Fibroblast of skin of left biceps (primary cell): ENCODE measurements around the gene CFAP91.
"Not testable (repeated sequence)": the region's sequence is repeated elsewhere in the genome, so short reads cannot be mapped to it uniquely, and the experiment has no call there.

Source experiments
- DNase-seq, 2 experiments: peaks; one replicate each; pipeline ENCODE4 v3.0.0-alpha.2; 2013; ENCODE audit warnings: low read depth in 2 of 2

The CFAP91 gene

DNA sequence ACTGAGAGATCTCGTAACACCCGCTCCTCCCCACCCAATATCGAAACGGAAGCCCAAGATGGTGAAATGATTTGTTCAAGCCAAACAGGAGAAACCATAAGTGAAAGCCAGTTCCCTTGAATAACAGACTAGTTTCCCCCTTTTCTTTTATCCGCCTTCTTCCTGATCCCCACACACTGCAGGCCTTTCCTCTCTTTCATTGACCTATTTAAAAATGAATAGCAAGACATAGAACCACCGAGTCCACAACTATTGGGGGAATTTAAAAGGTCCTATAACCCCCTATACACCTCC, 25.2 kb upstream of the CFAP91 start:
- no peak for DNase-seq

DNA sequence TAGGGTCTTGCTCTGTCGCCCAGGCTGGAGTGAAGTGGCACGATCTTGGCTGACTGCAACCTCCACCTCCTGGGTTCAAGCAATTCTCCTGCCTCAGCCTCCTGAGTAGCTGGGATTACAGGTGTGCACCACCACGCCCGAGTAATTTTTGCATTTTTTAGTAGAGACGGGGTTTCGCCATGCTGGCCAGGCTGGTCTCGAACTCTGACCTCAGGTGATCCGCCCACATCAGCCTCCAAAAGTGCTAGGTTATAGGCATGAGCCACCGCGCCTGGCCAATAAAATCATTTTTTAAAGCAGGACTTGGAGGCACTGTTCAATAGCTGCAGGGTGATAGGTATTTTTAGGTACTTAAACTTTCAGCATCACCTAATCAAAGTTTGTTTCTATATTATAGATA, 24.6 kb upstream of the CFAP91 start:
- not testable (repeated sequence) for DNase-seq

DNA sequence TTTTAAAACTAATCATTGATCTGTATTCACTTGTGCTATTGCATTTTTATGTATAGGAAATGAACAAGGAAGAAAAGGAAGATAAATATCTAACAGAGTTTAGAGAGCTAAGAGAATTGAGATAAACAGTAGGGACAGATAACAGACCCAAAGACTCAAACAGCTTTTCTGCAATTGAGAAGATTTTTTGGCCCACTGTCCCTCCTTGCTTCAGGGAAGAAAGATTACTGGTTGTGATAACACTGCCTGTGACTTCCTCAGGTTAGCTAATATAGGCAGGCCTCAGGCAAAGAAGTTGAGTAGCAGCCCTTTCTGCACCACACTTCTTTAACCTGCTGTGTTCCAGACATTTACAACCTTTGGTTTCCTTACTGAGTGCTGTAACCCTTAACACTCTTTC, 22.9 kb upstream of the CFAP91 start:
- DNase-seq: no peak

DNA sequence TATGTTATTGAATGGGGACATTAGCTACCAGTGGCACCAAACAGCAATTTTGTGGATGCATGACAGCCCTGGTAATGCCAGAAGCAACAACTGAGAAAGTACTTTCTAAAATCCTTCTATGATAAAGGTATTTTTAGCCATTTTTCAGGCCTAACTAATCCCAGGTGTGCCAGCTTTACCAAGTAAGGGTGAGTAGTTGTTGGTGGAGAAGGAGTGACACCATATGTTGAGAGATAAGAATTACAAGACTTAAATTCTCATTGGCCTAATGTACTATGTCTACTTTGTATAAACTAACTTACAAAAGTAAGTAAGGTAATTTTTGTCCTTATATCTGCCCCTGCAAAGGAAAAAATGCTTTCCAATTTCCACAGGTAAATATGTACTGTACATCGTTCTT, 21.5 kb upstream of the CFAP91 start:
- peak in 1 of 2 experiments; percentile 33 for DNase-seq

DNA sequence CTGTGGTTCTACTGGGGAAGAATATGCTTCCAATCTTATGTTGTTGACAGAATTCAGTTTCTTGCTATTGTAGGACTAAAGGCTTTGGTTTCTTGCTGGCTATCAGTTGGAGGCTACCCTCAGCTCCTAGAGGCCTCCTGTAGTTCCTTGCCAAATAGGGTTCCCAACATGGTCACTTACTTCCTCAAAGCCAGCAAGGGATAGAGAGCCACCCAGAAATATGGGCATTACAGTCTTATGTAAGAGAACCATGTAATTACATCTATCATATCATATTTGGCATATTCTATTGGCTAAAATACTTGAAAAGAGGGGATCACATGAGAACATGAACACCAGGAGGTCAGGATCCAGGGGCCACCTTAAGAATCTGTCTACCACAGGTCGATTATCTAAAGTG, 19.4 kb upstream of the CFAP91 start:
- no peak for DNase-seq

DNA sequence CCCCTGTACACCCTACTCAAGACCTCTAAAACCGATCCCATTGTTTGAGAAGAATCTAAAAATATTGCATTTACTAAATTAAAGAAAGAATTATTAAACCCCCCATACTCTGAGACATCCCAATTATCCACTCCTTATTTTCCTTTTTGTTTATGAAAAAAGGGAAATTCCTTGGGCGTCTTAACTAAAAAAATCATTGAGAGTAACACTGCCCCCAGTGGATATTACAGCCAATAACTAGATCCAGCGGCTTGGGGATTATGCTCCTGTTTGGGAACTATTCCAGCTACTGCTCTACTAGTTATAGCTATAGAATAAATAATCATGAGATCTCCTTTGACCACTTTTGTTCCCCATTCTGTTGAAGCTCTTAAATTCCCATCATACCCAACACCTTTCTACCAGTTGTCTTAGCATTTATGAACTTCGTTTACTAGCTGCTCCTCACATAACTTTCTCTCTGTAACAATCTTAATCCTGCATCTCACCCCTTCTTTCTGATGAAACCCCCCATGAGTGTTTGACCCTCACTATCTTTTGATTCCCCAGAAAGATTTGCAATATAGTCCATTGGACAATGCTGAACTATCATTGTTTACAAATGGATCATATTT, 12.7 kb upstream of the CFAP91 start:
- no peak for DNase-seq

DNA sequence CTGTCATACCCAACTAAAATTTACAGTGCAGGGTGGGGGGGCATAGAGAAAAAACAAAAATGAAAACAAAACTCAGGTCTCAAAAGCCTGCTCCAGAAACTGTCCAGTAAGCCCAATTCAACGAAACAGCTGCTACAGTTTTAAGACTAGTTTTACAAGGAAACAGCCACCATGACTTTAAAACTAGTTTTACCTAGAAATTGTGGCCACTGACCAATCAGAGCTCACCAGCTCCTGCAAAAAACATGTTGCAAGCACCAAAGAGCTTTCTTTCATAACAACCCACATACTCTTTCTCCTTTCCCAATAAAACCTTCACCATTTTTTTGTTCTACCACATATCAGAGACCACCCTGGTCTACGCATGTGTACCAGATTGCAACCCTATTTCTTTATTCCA, 7.3 kb upstream of the CFAP91 start:
- DNase-seq: no peak

DNA sequence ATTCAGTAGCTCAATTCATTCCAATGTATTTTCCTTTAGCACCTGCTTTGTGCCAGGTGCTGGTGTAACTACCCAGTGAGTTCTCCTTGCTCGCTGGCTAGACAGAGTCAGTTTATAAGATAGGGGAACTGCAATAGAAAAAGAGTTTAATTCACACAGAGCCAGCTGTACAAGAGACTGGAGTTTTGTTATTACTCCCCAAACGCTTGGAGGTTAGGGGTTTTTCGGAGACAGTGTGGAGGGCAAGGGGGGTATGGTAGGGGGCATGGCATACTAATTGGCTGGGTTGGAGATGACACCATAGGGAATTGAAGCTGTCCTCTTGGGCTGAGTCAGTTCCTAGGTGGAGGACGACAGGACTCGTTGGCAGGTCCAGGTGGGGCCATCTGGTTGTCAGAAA, 5.4 kb upstream of the CFAP91 start:
- no peak for DNase-seq

DNA sequence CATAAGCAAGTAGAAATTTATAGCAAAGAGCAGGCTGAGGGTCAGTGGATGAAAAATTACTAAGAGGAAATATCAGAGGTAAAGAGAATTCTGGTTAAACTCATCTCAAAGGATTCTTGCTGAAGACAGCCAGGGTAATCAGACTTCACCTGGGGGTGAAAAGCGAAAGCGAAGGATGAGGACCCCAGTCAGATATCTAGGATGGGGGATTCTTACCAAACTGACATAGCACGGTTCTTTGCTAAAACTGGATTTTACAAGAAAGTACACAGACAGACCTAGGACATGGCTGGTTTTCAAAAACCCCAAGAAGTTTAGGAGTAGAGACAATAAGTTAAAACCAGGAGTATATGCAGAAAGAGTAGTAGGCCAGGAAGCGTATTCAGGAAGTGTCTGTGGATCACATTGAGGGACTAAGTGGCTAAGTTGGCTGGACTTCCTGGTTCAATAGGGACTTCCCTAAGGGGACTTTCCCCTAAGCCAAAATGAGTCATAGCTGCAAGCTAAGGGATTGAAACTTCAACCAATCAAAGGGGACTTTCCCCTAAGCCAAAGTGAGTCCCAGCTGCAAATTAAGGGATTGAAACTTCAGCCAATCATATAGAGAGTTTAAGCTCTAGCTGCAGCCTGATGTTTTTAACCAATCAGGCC, 2.4 kb upstream of the CFAP91 start:
- no peak for DNase-seq

DNA sequence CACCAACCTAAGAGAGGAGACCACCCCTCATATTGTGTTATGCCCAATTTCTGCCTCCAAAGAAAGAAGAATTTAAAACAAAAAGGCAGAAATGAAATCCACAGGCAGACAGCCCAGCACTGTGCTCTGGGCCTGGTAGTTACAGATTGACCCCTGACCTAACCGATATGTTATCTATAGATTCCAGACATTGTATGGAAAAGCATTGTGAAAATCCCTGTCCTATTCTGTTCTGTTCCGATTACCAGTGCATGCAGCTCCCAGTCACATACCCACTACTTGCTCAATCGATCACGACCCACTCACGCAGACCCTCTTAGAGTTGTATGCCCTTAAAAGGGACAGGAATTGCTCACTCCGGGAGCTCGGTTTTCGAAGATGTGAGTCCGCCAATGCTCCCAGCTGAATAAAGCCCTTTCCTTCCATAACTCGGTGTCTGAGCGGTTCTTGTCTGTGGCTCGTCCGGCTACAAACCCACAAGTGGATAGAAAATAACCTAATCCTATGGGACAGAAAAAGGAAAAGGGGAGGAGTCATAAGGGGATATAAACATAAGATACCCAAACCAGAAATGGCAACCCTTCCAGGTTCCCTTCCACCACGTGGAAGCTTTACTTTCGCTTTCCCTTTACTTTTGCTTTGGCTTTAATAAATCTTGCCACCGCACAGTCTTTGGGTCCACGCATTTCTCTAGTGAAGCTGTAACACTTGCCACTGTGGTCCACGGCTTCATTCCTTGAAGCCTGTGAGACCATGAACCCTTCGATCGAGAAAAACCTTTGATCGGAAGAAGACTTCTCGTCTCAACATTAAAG, 1.7 kb upstream of the CFAP91 start:
- DNase-seq: no peak

DNA sequence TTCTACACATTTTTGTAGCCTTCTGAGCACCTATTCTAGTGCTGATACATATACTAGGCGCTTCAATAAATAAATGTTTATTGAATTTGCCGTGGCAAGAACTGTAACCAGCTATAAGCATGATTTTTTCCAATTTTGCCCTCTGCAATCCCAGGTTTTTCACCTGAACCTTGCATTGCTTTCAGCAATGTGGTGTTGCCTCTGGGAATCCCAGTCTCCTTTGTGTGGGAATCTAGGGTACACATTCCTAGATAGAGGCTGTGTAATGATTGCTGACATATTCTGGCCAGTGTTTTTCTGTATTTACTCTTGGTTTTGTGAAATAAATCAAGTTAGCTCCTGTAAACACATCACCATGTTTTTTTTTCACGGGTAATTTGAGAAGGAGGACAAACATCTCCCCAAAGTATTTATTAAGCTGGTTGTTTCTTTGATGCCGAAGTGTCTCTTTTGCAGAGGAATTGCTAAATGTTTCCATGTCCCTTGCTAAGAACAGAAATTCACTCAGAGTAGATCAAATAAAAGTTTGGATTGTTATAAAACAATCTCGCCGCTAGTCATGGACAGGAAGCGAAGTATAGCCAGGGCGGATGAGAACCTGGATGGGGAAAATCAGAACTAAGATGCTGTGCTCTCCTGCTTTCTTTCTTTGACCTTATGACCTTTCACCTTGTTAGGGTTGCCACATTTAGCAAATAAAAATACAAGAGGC, 1.2 kb downstream of the CFAP91 start:
- DNase-seq: no peak

DNA sequence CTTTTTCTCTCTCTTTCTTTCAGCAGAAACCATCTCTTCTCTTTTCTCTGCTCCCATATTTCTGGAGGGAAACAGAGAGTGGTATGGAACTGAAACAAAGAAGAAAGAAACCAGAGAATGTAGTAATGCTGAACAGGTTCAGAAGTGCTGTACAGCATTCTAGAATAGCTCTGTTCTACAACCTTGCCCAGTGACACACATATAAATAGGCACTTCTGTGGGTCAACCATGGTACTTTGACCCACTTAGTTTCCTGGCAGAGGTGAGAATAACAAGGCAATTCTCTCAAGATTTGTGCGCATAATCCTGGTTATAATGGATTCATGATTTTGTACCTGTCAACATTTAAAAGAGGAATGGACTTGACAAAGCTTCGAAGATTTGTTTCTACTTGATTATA, 12.3 kb downstream of the CFAP91 start:
- DNase-seq: no peak

DNA sequence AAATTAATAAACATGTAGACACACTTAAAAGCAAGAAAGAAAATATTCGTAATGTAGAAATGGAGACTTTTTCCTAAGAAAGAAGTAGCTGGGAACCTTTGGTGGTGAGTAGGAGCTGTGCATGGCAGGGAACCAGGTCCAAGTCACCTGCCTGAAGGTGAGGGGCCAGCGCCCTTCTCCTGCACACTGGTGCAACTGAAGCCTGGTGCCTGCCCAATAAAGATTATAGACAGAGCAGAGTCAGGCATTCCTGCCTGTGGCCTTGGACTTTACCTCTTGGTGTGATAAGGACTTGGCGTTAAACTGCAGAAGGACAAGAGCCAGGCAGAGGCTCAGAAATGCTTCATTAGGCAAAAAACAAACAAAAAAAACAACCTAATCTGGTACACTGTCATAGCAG, 14.2 kb downstream of the CFAP91 start:
- DNase-seq: no peak

DNA sequence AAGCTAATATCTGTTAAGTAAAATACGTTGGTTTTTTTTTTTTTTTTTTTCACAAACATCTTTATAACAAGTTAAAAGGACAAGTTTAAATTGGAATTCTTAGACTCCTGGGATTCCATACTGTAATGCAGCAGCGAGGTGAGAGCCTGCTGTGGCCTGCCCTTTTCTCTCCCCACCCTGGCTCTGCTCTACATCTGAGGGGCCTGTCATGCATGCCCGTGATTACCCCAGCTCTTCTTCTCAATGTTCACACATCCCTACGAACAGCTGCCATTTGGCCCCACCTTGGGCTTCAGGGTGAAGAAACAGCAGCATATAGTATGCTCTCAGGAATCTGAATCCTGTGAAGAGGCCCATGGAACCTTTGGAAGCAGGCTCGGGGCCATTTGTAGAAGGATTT, 14.7 kb downstream of the CFAP91 start:
- DNase-seq: no peak

DNA sequence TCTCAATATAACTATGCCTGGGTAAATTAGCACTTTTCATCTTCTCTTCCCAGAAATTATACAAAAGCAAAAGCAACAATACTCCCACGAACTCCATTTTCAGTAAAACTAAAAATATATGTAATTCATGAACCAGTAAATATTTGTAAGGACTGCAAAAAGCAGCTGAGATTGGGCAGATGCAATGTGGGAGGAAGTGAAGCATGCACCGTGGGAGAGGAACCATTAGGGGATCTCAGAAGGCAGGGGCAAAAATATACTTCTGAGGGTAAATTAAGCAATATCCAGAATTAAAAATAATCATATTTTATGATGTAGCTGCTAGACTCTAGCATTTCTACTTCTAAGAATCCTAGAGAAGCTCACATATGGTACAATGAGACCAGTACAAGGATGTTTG, 20.2 kb downstream of the CFAP91 start:
- no peak for DNase-seq

DNA sequence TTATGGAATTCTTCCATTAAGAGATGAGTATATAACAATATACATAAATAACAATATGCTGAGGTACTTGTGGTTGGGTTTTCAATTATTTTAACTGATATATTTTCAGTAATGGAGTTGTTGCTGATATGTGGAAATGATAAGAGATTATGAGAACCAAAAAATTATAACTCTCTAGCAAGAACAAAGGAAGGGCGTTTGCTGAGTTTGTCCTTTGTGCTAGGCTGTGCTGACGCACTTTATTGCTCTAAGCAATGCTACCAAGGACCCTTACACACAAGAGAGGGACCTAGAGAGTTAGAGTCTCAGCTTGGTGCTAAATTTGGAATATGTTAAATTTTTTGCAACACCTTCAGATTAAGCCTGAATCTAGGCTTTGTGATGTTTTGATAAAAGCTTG, 24.1 kb downstream of the CFAP91 start:
- DNase-seq: no peak

DNA sequence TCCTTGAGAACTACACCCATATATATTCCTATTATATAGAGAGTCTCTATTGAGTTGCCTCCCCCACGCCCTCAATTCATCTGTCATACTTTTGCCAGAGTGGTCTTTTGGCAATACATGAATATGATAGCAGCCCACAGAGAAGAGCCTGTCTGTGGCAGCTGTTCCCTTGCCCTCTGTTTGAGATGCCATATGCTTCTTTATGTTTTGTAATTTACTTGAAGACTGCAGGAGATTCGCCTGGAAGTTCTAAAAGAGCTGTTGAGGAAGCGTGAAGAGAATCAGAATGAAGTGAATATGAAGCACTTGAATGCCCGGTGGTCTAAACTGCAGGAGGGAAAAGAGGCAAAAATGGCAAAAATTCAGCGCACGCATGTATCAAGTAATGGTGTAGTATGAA, 27.2 kb downstream of the CFAP91 start:
- no peak for DNase-seq

DNA sequence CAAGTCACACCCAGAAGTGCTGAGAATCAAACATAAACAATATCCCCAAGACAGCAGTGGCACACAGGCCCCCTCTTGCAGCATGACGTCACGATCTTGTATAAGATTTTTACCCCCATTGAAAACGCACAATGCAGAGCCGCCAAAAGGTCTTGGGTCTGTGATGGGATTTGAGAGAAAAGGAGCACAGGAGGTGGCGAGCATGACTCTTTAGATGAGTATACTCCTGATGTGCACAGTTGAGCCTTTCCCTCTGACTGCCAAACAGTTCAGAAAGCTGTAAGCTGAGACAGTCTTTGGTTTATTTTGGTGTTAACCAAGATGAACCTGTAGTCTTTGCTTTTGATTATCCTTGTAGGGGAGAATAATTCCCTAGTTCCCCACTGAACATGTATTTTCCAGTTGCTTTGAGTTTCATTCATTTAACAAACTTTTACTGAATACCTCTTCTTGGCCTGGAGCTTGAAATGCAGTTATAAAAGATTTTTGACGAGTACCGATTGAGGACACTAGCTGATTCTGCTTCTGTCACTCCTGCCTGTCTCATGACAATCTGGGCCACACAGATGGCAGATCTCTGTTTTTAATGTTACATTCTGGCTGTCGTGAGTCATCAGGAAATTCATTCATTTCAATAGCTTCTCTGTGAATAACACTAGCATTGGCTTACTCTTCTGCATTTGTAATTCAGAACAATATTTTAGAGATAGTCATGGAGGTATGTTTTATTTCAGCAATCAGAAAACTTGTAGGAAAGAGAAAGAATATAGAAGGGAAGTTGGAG, 28.9 kb downstream of the CFAP91 start:
- peak in 1 of 2 experiments; percentile 2 for DNase-seq

DNA sequence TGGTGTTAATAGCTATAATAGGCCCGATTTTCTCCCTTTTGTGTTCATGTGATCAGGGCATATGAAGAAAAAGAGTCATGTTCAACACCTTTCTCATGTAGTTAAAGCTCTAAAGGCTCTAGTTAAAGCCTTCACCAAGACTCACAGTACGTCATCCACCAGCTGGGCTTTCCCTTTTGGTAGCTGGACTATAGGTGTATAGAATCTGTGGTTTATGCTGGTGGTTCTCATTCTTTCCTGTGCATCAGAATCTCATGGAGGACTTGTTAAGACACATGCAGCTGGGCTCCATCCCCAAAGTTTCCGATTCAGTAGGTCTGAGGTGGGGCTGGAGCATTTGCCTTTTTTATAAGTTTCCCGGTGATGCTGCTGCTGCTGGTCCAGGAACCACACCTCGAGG, 31.0 kb downstream of the CFAP91 start:
- DNase-seq: no peak

DNA sequence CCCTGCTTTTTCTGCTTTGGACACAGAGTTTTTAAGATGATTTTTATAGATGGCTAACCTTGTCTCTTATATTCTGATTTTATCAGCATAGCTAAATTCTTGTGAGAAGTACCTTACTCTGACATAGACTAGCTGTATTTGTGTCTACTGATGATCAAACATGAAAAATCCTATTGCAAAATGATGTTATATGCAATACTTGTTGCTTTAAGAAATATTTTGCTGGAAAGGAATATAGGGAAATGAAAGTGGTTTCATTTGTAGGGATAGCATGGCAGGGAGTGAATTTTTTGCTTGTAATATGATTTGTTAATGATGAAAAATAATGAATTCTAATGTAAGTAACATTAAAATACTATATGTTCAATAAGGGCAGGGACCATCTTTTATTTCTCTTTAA, 35.9 kb downstream of the CFAP91 start:
- no peak for DNase-seq

DNA sequence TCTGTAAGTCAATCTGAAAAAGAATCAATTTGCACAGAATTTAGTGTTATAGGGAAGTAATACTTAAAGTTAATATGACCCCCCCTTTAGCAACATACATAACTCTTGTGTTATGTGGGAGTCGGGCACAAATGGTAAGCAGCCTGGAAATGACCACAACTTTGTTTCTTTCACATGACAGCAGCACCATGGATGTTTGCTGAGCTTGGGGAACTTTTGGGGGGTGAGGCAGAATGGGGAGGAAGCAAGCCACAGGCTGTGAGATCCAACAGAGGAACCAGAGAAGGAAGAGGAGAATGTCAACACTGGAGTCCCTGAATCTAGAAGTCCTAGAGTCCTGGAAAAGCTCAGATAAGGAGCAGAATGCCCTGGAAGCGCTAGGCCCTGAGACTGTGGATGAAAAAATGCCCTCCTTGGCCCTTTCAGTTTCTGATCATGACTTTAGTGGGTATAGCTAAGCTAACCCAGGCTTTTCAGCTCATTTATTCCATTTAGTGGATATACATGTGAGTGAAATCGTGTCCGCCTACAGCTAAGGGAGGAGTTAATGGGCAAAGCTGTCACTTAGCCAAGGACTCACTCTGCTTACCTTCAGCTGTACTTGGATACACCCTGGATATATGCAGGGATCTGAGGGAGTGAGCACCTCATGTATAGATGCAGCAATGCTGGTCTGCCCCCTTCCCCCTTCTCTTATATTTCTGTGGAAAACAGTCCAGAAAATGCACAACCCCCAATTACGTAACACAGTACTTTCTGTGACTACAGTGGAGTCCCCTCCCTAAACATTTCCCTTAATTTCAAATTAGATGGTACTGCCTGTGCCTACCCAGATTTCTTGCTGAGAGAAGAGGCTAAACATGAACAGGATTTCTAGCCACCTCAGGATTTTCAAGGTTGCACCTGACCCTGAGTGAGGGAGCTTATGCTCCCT, 39.1 kb downstream of the CFAP91 start:
- no peak for DNase-seq
